Naive thymus-derived CD4-positive, alpha-beta T cell (primary cell): Measurements from ENCODE around the gene UBE2D2. TPM values are rescaled to one million over a fixed set of nuclear protein-coding genes. Genes with fewer than 3 reads are reported as not detected.
"Not testable (repeated sequence)": the region's sequence is repeated elsewhere in the genome, so short reads cannot be mapped to it uniquely, and the experiment has no call there.

Experiments
- ATAC-seq: fragments of 150-1000 bp; cut with Tn5 transposase; 2 replicates; pipeline ENCODE4 v1.10.0; 2021; ENCODE audit warnings: mild to moderate bottlenecking, moderate library complexity
- CTCF ChIA-PET: fragments of 350-600 bp; sonication (Branson Sonifier 250); formaldehyde crosslinking; loops from one replicate; lab custom pipeline; 2021; ENCODE audit warnings: antibody characterized with exemption; lab: Charles Lee
- POLR2A ChIA-PET: fragments of 350-600 bp; sonication (Branson Sonifier 250); formaldehyde crosslinking; loops from one replicate; lab custom pipeline; 2021; ENCODE audit warnings: antibody characterized with exemption, inconsistent platforms; lab: Charles Lee
- DNase-seq, 9 donors: peaks; one replicate each; pipeline versions ENCODE4 v3.0.0 to v3.0.0-alpha.2; 2020 to 2022; ENCODE audit warnings: mixed read lengths in 1 of 9
- H3K27ac ChIP-seq: one replicate; pipeline ENCODE4 v1.7.0; 2013; ENCODE audit warnings: mild to moderate bottlenecking, low read depth, low read length, moderate library complexity
- H3K27me3 ChIP-seq, 2 donors: one replicate each; pipeline ENCODE4 v1.7.0; 2013; ENCODE audit warnings: low read length in 2 of 2, mild to moderate bottlenecking in 2 of 2, moderate library complexity in 2 of 2; ENCODE audit not compliant: control insufficient read depth in 2 of 2, insufficient read depth in 2 of 2
- H3K36me3 ChIP-seq, 3 experiments: 1 replicate in 2 of 3; 2 replicates in 1 of 3; pipeline ENCODE4 v1.7.0; 2013; ENCODE audit warnings: low read length in 3 of 3, mild to moderate bottlenecking in 3 of 3, moderate library complexity in 1 of 3; ENCODE audit not compliant: insufficient read depth in 3 of 3, control insufficient read depth in 2 of 3
- H3K4me1 ChIP-seq, 2 donors: one replicate each; pipeline ENCODE4 v1.7.0; 2013; ENCODE audit warnings: low read length in 2 of 2, mild to moderate bottlenecking in 2 of 2, moderate library complexity in 1 of 2; ENCODE audit not compliant: control insufficient read depth in 2 of 2, insufficient read depth in 2 of 2
- H3K4me3 ChIP-seq: 2 replicates; pipeline ENCODE4 v1.7.0; 2013; ENCODE audit warnings: mild to moderate bottlenecking, low read length
- H3K9me3 ChIP-seq, 3 experiments: 1 replicate in 2 of 3; 2 replicates in 1 of 3; pipeline ENCODE4 v1.7.0; 2013; ENCODE audit warnings: low read length in 3 of 3; ENCODE audit not compliant: control insufficient read depth in 2 of 3
- H3K27ac Mint-ChIP-seq, 9 donors: one replicate each; pipeline ENCODE4 v1.8.0; 2020 to 2022; ENCODE audit warnings: mixed read lengths in 9 of 9, mild to moderate bottlenecking in 8 of 9, moderate library complexity in 5 of 9, inconsistent platforms in 2 of 9
- H3K27me3 Mint-ChIP-seq, 5 donors: one replicate each; pipeline ENCODE4 v1.8.0; 2021 to 2022; ENCODE audit warnings: mixed read lengths in 5 of 5, mild to moderate bottlenecking in 1 of 5
- H3K36me3 Mint-ChIP-seq, 5 donors: one replicate each; pipeline ENCODE4 v1.8.0; 2020 to 2022; ENCODE audit warnings: mixed read lengths in 5 of 5, mild to moderate bottlenecking in 3 of 5, inconsistent platforms in 1 of 5
- H3K4me1 Mint-ChIP-seq, 7 donors: one replicate each; pipeline ENCODE4 v1.8.0; 2020 to 2022; ENCODE audit warnings: mixed read lengths in 7 of 7, mild to moderate bottlenecking in 3 of 7, inconsistent platforms in 1 of 7
- H3K4me3 Mint-ChIP-seq, 10 donors: one replicate each; pipeline ENCODE4 v1.8.0; 2020 to 2022; ENCODE audit warnings: mild to moderate bottlenecking in 10 of 10, mixed read lengths in 10 of 10, moderate library complexity in 6 of 10, inconsistent platforms in 2 of 10
- H3K9me3 Mint-ChIP-seq, 11 donors: one replicate each; pipeline ENCODE4 v1.8.0; 2020 to 2022; ENCODE audit warnings: mixed read lengths in 11 of 11, mild to moderate bottlenecking in 4 of 11, inconsistent platforms in 1 of 11, moderate library complexity in 1 of 11
- intact Hi-C, 2 donors: fragments of 100-400 bp; cut with micrococcal nuclease; formaldehyde crosslinking; loops; one replicate each; pipeline ENCODE4 v1.15.1; 2023
- polyA plus RNA-seq, 2 donors: library from polyadenylated mRNA; unstranded; fragments of 300-500 nt; fragmentation: Illumina TruSeq; gene quantifications; one replicate each; pipeline ENCODE4 v1.2.3, GENCODE V29; 2021
- total RNA-seq, 6 experiments: library from RNA in 5 of 6; stranded (reverse) in 5 of 6; gene quantifications; 1 replicate in 5 of 6; 2 replicates in 1 of 6; pipeline ENCODE4 v1.2.3 and lab custom pipeline; 2021 to 2026

Gene UBE2D2
- total and polyA plus RNA-seq, 7 experiments from 2014 or later: 145 to 343 (median 210) TPM

DNA sequence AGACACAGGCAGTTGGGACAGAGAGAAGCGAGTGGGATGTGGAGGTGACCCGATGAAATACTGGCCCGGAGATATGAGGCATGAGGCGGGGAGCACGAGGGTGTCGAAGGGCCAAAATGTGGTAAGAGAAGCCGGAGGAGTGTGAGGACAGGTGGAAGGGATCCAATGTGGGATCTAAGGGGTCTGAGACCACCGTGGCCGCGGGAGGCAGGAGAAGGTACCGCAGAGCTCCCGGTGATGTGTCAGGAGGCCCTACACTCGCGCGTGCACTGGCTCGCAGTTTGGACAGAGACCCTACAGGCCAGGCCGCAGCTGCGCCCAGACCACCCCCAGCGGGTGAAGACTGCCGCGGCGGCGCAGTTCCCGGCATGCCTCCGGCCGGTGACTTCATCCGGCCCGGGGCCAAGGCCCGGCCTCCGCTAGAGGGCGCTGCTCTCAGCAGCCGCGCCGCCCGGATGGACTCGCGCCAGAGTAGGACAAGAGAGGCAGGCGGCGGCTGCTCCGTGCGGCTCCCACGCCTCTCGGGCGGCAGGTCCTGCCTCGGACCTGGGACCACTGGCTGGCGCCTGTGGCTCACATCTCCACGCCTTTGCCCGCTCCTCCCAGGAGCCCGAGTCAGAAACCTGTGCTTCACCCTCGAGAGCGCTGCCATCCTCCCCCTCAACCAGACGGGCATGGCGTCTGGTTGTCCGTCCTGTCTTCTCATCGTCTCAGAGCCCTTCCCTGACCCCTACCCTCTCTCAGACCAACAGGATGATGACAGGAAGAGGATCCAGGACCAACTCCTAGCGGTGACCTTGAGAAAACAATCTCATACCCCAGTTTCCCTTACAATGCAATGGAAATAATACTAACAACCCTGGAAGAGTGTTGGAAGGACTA lies 43.2 kb upstream of the UBE2D2 start:
- H3K4me3 Mint-ChIP-seq: peak overlapping the region; percentile 88 to 93 (median 90)
- no peaks in the 10 kb centered on the region for H3K9me3 ChIP-seq
- peaks cover 14 to 34% (median 26%) of the 10 kb centered on the region in 7 donors for H3K4me1 Mint-ChIP-seq
- ChIA-PET POLR2A (interaction anchor here (0.6 to 8.3 kb wide), 16 partner anchors 9 to 172 kb away, joined by 3 to 102 read pairs (median 3); partner anchors contain the start of genes DNAJC18, SPATA24 and UBE2D2), CTCF (interaction anchor here (0.6 to 10.1 kb wide), 12 partner anchors 23 to 248 kb away, joined by 3 to 310 read pairs (median 4); partner anchors contain the start of gene SPATA24)
- intact Hi-C loops: loop anchor here (1.0 to 10.0 kb wide), 11 partner anchors 25 to 323 kb away; partner anchors contain the start of genes UBE2D2 (in 2 of the 2), PAIP2 (in 1 of the 2) and SIL1 (in 1 of the 2)
- peaks cover 0 to 1% (median 0%) of the 10 kb centered on the region in 11 donors for H3K9me3 Mint-ChIP-seq
- peak overlapping the region; percentile 90 for H3K27ac ChIP-seq
- ATAC-seq (peak; percentile 97), DNase-seq (peak; percentile 78 to 97 (median 89))
- no peaks in the 10 kb centered on the region for H3K27me3 Mint-ChIP-seq
- no peaks in the 10 kb centered on the region for H3K27me3 ChIP-seq
- H3K36me3 ChIP-seq: no peaks in the 10 kb centered on the region
- no peaks in the 10 kb centered on the region for H3K36me3 Mint-ChIP-seq
- H3K4me3 ChIP-seq: peak overlapping the region; percentile 79
- peaks cover 0 to 3% of the 10 kb centered on the region in 2 donors for H3K4me1 ChIP-seq
- H3K27ac Mint-ChIP-seq: peak overlapping the region; percentile 93 to 99 (median 96)

DNA sequence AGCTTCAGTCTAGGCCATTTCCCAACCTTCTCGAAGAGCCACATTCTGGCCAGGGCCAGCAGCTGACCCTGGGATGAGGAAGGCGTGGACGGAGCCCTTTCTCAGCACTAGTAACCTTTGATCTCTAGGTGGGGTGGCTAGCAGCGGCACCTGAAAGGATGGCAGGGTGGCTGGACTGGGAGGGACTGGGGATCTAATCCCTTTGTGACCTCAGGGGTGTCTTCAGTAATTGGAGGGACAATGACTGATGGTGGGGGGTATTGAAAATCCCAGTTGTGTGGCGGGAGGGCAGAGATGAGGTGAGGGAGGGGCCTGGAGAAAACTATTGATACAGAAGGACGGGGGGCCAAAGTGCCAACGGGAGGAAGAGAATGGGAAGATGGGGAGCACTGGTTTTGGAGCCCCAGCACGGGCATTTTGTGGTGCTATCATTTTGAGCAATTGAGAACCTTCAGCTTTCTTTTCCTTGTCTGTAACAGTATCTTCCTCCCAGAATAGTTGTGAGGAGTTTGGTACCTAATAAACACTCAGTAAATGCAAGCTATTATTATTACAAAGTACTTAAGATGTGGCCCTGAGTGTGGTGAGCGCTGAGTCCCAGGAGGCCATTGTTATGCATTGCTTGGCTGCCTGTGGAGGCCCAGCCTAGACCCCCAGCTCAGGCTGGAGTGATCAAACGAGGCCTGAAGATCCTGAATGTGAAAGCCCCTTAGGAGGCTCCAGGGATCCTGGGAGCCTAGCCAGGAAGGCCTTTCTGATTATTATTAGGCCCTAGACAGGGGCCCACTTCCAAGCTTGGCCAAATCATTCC lies 37.3 kb upstream of the UBE2D2 start:
- Histone ChIP-seq H3K27me3 (no peaks in the 10 kb centered on the region), H3K36me3 (no peaks in the 10 kb centered on the region), H3K27ac (no peak overlapping the region), H3K4me3 (no peak overlapping the region), H3K9me3 (no peaks in the 10 kb centered on the region), H3K4me1 (no peaks in the 10 kb centered on the region)
- peaks cover 0 to 3% (median 3%) of the 10 kb centered on the region in 7 donors for H3K4me1 Mint-ChIP-seq
- H3K9me3 Mint-ChIP-seq: no peaks in the 10 kb centered on the region
- no peaks in the 10 kb centered on the region for H3K27me3 Mint-ChIP-seq
- intact Hi-C loops: no loop called here
- H3K4me3 Mint-ChIP-seq: no peak overlapping the region
- H3K27ac Mint-ChIP-seq: no peak overlapping the region
- POLR2A ChIA-PET: interaction anchor here (0.5 to 1.1 kb wide), 5 partner anchors 94 to 944 kb away, joined by 3 read pairs; no protein-coding TSS in a partner anchor
- CTCF ChIA-PET: interaction anchor here (0.6 to 1.2 kb wide), 4 partner anchors 38 to 1608 kb away, joined by 3 to 4 read pairs (median 4); partner anchors contain the start of gene UBE2D2
- DNase-seq (no peak), ATAC-seq (no peak)
- H3K36me3 Mint-ChIP-seq: no peaks in the 10 kb centered on the region

GRCh38 chr5:139524446-139524845 lies 36.7 kb upstream of the UBE2D2 start:
- H3K27ac ChIP-seq: no peak overlapping the region
- H3K9me3 ChIP-seq: no peaks in the 10 kb centered on the region
- Mint-ChIP-seq H3K27me3 (no peaks in the 10 kb centered on the region), H3K4me1 (no peaks in the 10 kb centered on the region), H3K4me3 (no peak overlapping the region), H3K27ac (no peak overlapping the region), H3K36me3 (no peaks in the 10 kb centered on the region), H3K9me3 (no peaks in the 10 kb centered on the region)
- H3K4me1 ChIP-seq: no peaks in the 10 kb centered on the region
- intact Hi-C loops: no loop called here
- POLR2A ChIA-PET: interaction anchor here (0.9 kb wide), 1 partner anchor 95 kb away, joined by 3 read pairs; no protein-coding TSS in a partner anchor
- no peaks in the 10 kb centered on the region for H3K36me3 ChIP-seq
- CTCF ChIA-PET: interaction anchor here (0.6 to 1.2 kb wide), 4 partner anchors 10 to 1608 kb away, joined by 3 to 4 read pairs (median 3); partner anchors contain the start of gene UBE2D2
- ATAC-seq (no peak), DNase-seq (no peak)
- H3K4me3 ChIP-seq: no peak overlapping the region
- no peaks in the 10 kb centered on the region for H3K27me3 ChIP-seq

DNA sequence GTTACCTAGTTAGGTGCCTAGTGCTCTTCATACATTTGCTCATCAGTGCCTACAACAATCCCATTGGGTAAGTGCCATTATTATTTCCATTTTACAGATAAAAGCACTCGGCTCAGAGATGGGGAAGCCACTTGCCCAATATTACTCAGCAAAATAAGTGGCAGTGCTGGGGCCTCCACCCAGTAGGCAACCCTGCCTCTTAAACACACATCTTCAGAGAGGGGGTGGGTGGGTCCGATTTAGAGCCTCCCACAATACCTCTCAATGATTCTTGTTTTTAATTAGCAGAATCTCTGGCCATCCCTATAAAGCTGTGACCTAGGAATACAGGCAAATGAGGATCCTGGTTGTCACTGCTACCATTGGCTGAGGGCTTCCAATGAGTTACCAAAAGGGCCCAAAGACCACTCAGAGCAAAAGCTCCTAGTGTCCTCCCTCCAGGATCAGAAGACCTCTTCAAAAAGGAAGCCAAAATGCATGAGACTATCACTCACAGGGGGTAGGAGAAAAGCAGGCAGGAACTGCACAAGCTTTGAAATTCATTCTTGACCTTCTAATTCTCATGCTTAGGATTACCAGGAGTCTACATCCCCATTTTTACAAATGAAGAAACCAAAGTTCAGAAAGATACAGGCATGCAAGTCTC lies 36.1 kb upstream of the UBE2D2 start:
- no peaks in the 10 kb centered on the region for H3K4me1 Mint-ChIP-seq
- no peaks in the 10 kb centered on the region for H3K36me3 ChIP-seq
- ChIA-PET CTCF (interaction anchor here (0.9 to 1.2 kb wide), 3 partner anchors 10 to 102 kb away, joined by 3 to 4 read pairs (median 3); partner anchors contain the start of gene UBE2D2), POLR2A (interaction anchor here (0.9 kb wide), 1 partner anchor 95 kb away, joined by 3 read pairs; no protein-coding TSS in a partner anchor)
- H3K4me3 ChIP-seq: no peak overlapping the region
- H3K9me3 ChIP-seq: no peaks in the 10 kb centered on the region
- DNase-seq (no peak), ATAC-seq (no peak)
- H3K27me3 Mint-ChIP-seq: no peaks in the 10 kb centered on the region
- no peak overlapping the region for H3K27ac ChIP-seq
- no peak overlapping the region for H3K27ac Mint-ChIP-seq
- intact Hi-C loops: no loop called here
- no peaks in the 10 kb centered on the region for H3K36me3 Mint-ChIP-seq
- H3K27me3 ChIP-seq: no peaks in the 10 kb centered on the region
- no peaks in the 10 kb centered on the region for H3K9me3 Mint-ChIP-seq
- no peak overlapping the region for H3K4me3 Mint-ChIP-seq
- H3K4me1 ChIP-seq: no peaks in the 10 kb centered on the region

GRCh38 chr5:139525586-139526308 lies 35.4 kb upstream of the UBE2D2 start:
- DNase-seq, H3K27me3 Mint-ChIP-seq, H3K4me1 Mint-ChIP-seq, H3K4me1 ChIP-seq, CTCF ChIA-PET, H3K36me3 ChIP-seq, H3K27ac ChIP-seq, ATAC-seq, H3K4me3 ChIP-seq, POLR2A ChIA-PET, H3K9me3 Mint-ChIP-seq, H3K4me3 Mint-ChIP-seq, H3K27me3 ChIP-seq, H3K27ac Mint-ChIP-seq, H3K9me3 ChIP-seq, intact Hi-C loops, H3K36me3 Mint-ChIP-seq: not testable (repeated sequence)
